CD14-positive monocyte (primary cell): ENCODE measurements around the gene ADAT3. TPM values are rescaled to one million over a fixed set of nuclear protein-coding genes. Genes with fewer than 3 reads are reported as not detected.

Source experiments
- DNase-seq, 3 donors: peaks; one replicate each; pipeline ENCODE4 v3.0.0-alpha.2; 2011 to 2022
- H2AFZ ChIP-seq: 2 replicates; pipeline ENCODE4 v1.6.0; 2012; ENCODE audit warnings: mild to moderate bottlenecking, low read depth, low read length, inconsistent platforms; ENCODE audit not compliant: insufficient read depth, poor library complexity, severe bottlenecking
- H3K27ac ChIP-seq, 2 donors: 1 replicate in 1 of 2; 2 replicates in 1 of 2; pipeline ENCODE4 v1.5.1; 2012 to 2013; ENCODE audit warnings: low read length in 2 of 2, control low read depth in 1 of 2, inconsistent platforms in 1 of 2, low read depth in 1 of 2, mild to moderate bottlenecking in 1 of 2
- H3K27me3 ChIP-seq, 2 donors: one replicate each; pipeline versions ENCODE4 v1.6.0 to v1.6.1; 2011 to 2013; ENCODE audit warnings: low read length in 2 of 2; ENCODE audit not compliant: control insufficient read depth in 2 of 2, insufficient read depth in 2 of 2
- H3K36me3 ChIP-seq, 2 donors: replicated peaks in 1 of 2; 1 replicate in 1 of 2; 2 replicates in 1 of 2; pipeline versions ENCODE4 v1.5.1 to v1.6.1; 2012 to 2013; ENCODE audit warnings: low read length in 2 of 2, control low read depth in 1 of 2, inconsistent platforms in 1 of 2, mild to moderate bottlenecking in 1 of 2; ENCODE audit not compliant: insufficient read depth in 2 of 2, control insufficient read depth in 1 of 2
- H3K4me1 ChIP-seq, 2 donors: 1 replicate in 1 of 2; 2 replicates in 1 of 2; pipeline versions ENCODE4 v1.5.1 to v1.6.1; 2012 to 2013; ENCODE audit warnings: low read length in 2 of 2, control low read depth in 1 of 2, inconsistent platforms in 1 of 2, mild to moderate bottlenecking in 1 of 2, moderate library complexity in 1 of 2; ENCODE audit not compliant: insufficient read depth in 2 of 2, control insufficient read depth in 1 of 2
- H3K4me2 ChIP-seq: replicated peaks from 2 replicates; pipeline ENCODE3; 2012; ENCODE audit warnings: low read length, moderate library complexity, mild to moderate bottlenecking; ENCODE audit not compliant: poor library complexity, severe bottlenecking; ENCODE audit errors: extremely low read depth
- H3K4me3 ChIP-seq, 3 experiments: fragments of 200-600 bp in 1 of 3; sonication (generic) in 1 of 3; replicated peaks in 1 of 3; 1 replicate in 2 of 3; 2 replicates in 1 of 3; pipeline ENCODE4 v1.5.1; 2011 to 2013; ENCODE audit warnings: low read length in 3 of 3, mild to moderate bottlenecking in 3 of 3, control low read depth in 2 of 3, low read depth in 2 of 3, inconsistent platforms in 1 of 3, moderate library complexity in 1 of 3
- H3K79me2 ChIP-seq: 2 replicates; pipeline ENCODE4 v1.6.0; 2012; ENCODE audit warnings: mild to moderate bottlenecking, control low read depth, inconsistent platforms, low read length, moderate library complexity; ENCODE audit not compliant: insufficient read depth
- H3K9ac ChIP-seq: 2 replicates; pipeline ENCODE4 v1.6.0; 2017; ENCODE audit warnings: low read length, mild to moderate bottlenecking; ENCODE audit not compliant: insufficient read depth, poor library complexity, severe bottlenecking
- H3K9me3 ChIP-seq, 2 donors: replicated peaks in 1 of 2; 1 replicate in 1 of 2; 2 replicates in 1 of 2; pipeline versions ENCODE4 v1.5.1 to v1.6.1; 2012 to 2013; ENCODE audit warnings: low read length in 2 of 2, control low read depth in 1 of 2; ENCODE audit not compliant: control insufficient read depth in 1 of 2, insufficient read depth in 1 of 2
- H4K20me1 ChIP-seq: 2 replicates; pipeline ENCODE4 v1.6.0; 2012; ENCODE audit warnings: mild to moderate bottlenecking, low read length, control low read depth, moderate library complexity; ENCODE audit not compliant: insufficient read depth
- H3K27ac Mint-ChIP-seq, 7 donors: one replicate each; pipeline ENCODE4 v1.8.0; 2020; ENCODE audit warnings: mild to moderate bottlenecking in 7 of 7, mixed read lengths in 7 of 7, moderate library complexity in 6 of 7, inconsistent platforms in 2 of 7
- H3K27me3 Mint-ChIP-seq, 3 donors: one replicate each; pipeline ENCODE4 v1.8.0; 2021 to 2022; ENCODE audit warnings: low read depth in 3 of 3, mild to moderate bottlenecking in 3 of 3, mixed read lengths in 3 of 3, moderate library complexity in 3 of 3, inconsistent platforms in 1 of 3
- H3K36me3 Mint-ChIP-seq, 2 donors: one replicate each; pipeline ENCODE4 v1.8.0; 2020; ENCODE audit warnings: mixed read lengths in 2 of 2, inconsistent platforms in 1 of 2, mild to moderate bottlenecking in 1 of 2
- H3K4me1 Mint-ChIP-seq: one replicate; pipeline ENCODE4 v1.8.0; 2020; ENCODE audit warnings: mild to moderate bottlenecking, mixed read lengths
- H3K4me3 Mint-ChIP-seq, 2 donors: one replicate each; pipeline ENCODE4 v1.8.0; 2020; ENCODE audit warnings: mild to moderate bottlenecking in 2 of 2, mixed read lengths in 2 of 2, moderate library complexity in 1 of 2
- H3K9me3 Mint-ChIP-seq, 7 donors: one replicate each; pipeline ENCODE4 v1.8.0; 2020 to 2022; ENCODE audit warnings: mixed read lengths in 7 of 7, mild to moderate bottlenecking in 6 of 7, moderate library complexity in 6 of 7, inconsistent platforms in 2 of 7
- WGBS: methylation state at CpG from one replicate; pipeline ENCODE4 v1.1.5; 2013; ENCODE audit warnings: missing lambda C conversion rate; ENCODE audit not compliant: insufficient coverage; 5-methylcytosine and 5-hydroxymethylcytosine counted together
- intact Hi-C, 2 donors: fragments of 100-400 bp; cut with micrococcal nuclease; formaldehyde crosslinking; loops; one replicate each; pipeline versions ENCODE4 v1.15.0 to v1.15.1; 2023
- polyA plus RNA-seq, 3 donors: library from polyadenylated mRNA; depleted of rRNA in 1 of 3; unstranded in 2 of 3; stranded (reverse) in 1 of 3; fragments of 300-500 nt in 2 of 3; fragments of >200 nt in 1 of 3; fragmentation: Illumina TruSeq in 2 of 3; gene quantifications; 1 replicate in 2 of 3; 2 replicates in 1 of 3; pipeline ENCODE4 v1.2.3, GENCODE V29; 2012 to 2021
- TF ChIP-seq, protein P1 (sequence below): fragments of 200-600 bp; IDR thresholded peaks from one replicate; pipeline ENCODE4 v1.8.0; 2022; ENCODE audit warnings: antibody characterized with exemption, mild to moderate bottlenecking

Gene ADAT3
- polyA plus RNA-seq, 3 donors = 2.7 to 3.2 (median 3.1) TPM

DNA sequence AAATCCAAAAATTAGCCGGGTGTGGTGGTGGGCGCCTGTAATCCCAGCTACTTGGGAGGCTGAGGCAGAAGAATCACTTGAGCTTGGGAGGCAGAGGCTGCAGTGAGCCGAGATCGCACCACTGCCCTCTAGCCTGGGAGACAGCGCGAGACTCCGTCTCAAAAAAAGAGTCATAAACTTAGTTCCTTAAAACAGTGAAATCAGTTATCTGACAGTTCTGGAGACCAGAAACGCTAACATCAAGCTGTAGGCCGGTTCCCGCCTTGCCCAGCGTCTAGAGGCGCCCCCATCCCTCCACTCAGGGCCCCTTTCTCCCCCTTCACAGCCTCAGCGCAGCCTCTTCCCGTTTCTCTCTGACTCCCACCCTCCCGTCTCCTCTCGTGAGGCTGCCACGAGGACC, 11.9 kb downstream of the ADAT3 start:
- Histone ChIP-seq H3K79me2 (peaks cover 29% of the 10 kb centered on the region), H3K9me3 (no peaks in the 10 kb centered on the region), H3K4me2 (no peak overlapping the region), H3K4me1 (peaks cover 13 to 16% of the 10 kb centered on the region in 2 donors), H3K27me3 (no peaks in the 10 kb centered on the region), H3K27ac (peak overlapping the region in 1 of 2 donors; percentile 48), H3K36me3 (peaks cover 46 to 60% of the 10 kb centered on the region in 2 donors), H3K4me3 (no peak overlapping the region), H3K9ac (no peak overlapping the region), H2AFZ (no peak overlapping the region), H4K20me1 (peaks cover 23% of the 10 kb centered on the region)
- TF ChIP-seq, protein P1, sequence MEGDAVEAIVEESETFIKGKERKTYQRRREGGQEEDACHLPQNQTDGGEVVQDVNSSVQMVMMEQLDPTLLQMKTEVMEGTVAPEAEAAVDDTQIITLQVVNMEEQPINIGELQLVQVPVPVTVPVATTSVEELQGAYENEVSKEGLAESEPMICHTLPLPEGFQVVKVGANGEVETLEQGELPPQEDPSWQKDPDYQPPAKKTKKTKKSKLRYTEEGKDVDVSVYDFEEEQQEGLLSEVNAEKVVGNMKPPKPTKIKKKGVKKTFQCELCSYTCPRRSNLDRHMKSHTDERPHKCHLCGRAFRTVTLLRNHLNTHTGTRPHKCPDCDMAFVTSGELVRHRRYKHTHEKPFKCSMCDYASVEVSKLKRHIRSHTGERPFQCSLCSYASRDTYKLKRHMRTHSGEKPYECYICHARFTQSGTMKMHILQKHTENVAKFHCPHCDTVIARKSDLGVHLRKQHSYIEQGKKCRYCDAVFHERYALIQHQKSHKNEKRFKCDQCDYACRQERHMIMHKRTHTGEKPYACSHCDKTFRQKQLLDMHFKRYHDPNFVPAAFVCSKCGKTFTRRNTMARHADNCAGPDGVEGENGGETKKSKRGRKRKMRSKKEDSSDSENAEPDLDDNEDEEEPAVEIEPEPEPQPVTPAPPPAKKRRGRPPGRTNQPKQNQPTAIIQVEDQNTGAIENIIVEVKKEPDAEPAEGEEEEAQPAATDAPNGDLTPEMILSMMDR = no peak
- DNase-seq = no peak
- Mint-ChIP-seq H3K9me3 (peaks cover 0 to 2% (median 0%) of the 10 kb centered on the region in 7 donors), H3K36me3 (peaks cover 28 to 75% of the 10 kb centered on the region in 2 donors), H3K4me3 (peak overlapping the region; percentile 39), H3K4me1 (peaks cover 15% of the 10 kb centered on the region), H3K27me3 (peaks cover 0 to 3% (median 2%) of the 10 kb centered on the region in 3 donors), H3K27ac (peak overlapping the region in 6 of 7 donors; percentile 49 to 80 (median 70))
- 16% methylated on average over 17 of the region's 17 CpGs for WGBS
- intact Hi-C loops = no loop called here

DNA sequence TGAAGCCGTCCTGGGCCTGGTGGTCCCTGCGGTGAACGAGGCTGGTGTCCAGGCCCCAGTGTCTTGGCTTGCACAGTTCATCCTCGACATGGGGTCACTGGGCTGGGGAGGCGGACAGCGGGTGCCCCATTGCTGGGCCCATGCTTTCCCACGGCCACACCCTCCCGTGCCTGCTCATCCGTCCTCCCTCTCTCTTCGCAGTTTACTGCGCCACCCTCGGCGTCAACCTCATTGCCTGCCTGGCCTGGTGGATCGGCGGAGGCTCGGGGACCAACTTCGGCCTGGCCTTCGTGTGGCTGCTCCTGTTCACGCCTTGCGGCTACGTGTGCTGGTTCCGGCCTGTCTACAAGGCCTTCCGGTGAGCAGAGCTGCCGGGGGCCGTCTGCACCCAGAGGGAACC, 12.7 kb downstream of the ADAT3 start:
- no peaks in the 10 kb centered on the region for H3K9me3 ChIP-seq

More for the DNA sequence above, 12.7 kb downstream of the ADAT3 start:
- Histone ChIP-seq H4K20me1 (peaks cover 18% of the 10 kb centered on the region), H3K36me3 (peaks cover 48 to 58% of the 10 kb centered on the region in 2 donors), H3K79me2 (peaks cover 22% of the 10 kb centered on the region), H3K9ac (no peak overlapping the region), H3K27ac (no peak overlapping the region), H2AFZ (no peak overlapping the region), H3K4me2 (no peak overlapping the region), H3K4me3 (no peak overlapping the region), H3K27me3 (no peaks in the 10 kb centered on the region), H3K4me1 (peaks cover 15 to 18% of the 10 kb centered on the region in 2 donors)
- no peak overlapping the region for H3K4me3 Mint-ChIP-seq
- peaks cover 15% of the 10 kb centered on the region for H3K4me1 Mint-ChIP-seq
- no peak overlapping the region for H3K27ac Mint-ChIP-seq
- no peak for DNase-seq
- H3K36me3 Mint-ChIP-seq = peaks cover 32 to 77% of the 10 kb centered on the region in 2 donors
- peaks cover 0 to 5% (median 0%) of the 10 kb centered on the region in 7 donors for H3K9me3 Mint-ChIP-seq
- WGBS = 95% methylated on average over 25 of the region's 25 CpGs
- TF ChIP-seq, protein P1 = no peak
- peaks cover 0 to 3% (median 2%) of the 10 kb centered on the region in 3 donors for H3K27me3 Mint-ChIP-seq
- intact Hi-C loops = no loop called here
